Neuronal stem cell (in vitro differentiated cells): ENCODE results near the gene ZNF878.

Source experiments
- DNase-seq: peaks from one replicate; pipeline ENCODE4 v3.0.0-alpha.2; 2013; ENCODE audit warnings: low spot score
- H2AFZ ChIP-seq: one replicate; pipeline ENCODE4 v1.6.1; 2013; ENCODE audit warnings: mild to moderate bottlenecking, low read length, inconsistent platforms
- H2AK5ac ChIP-seq: 2 replicates; pipeline ENCODE4 v1.6.1; 2013; ENCODE audit warnings: low read depth, mild to moderate bottlenecking, inconsistent platforms, low read length, moderate library complexity, mixed read lengths
- H2BK120ac ChIP-seq: 2 replicates; pipeline ENCODE4 v1.6.1; 2013; ENCODE audit warnings: low read depth, mild to moderate bottlenecking, inconsistent platforms, low read length, moderate library complexity, mixed read lengths
- H2BK12ac ChIP-seq: one replicate; pipeline ENCODE4 v1.6.1; 2013; ENCODE audit warnings: low read length, inconsistent platforms
- H2BK15ac ChIP-seq: 2 replicates; pipeline ENCODE4 v1.6.1; 2013; ENCODE audit warnings: mild to moderate bottlenecking, low read length, inconsistent platforms, mixed read lengths
- H2BK5ac ChIP-seq: one replicate; pipeline ENCODE4 v1.6.1; 2013; ENCODE audit warnings: inconsistent platforms, mild to moderate bottlenecking, low read length, moderate library complexity
- H3K14ac ChIP-seq: one replicate; pipeline ENCODE4 v1.6.1; 2013; ENCODE audit warnings: low read length, inconsistent platforms
- H3K18ac ChIP-seq: 2 replicates; pipeline ENCODE4 v1.6.1; 2013; ENCODE audit warnings: low read length, inconsistent platforms
- H3K23ac ChIP-seq: 2 replicates; pipeline ENCODE4 v1.6.1; 2013; ENCODE audit warnings: low read depth, mild to moderate bottlenecking, mixed read lengths, low read length, inconsistent platforms; ENCODE audit not compliant: poor library complexity
- H3K27ac ChIP-seq: replicated peaks from 3 replicates; pipeline ENCODE4 v1.5.1; 2013; ENCODE audit warnings: low read length, inconsistent platforms
- H3K27me3 ChIP-seq, 3 experiments: 2 replicates each; pipeline ENCODE4 v1.6.1; 2013; ENCODE audit warnings: low read length in 3 of 3, mild to moderate bottlenecking in 2 of 3, inconsistent platforms in 1 of 3, low read depth in 1 of 3, mixed read lengths in 1 of 3, moderate library complexity in 1 of 3; ENCODE audit not compliant: control insufficient read depth in 3 of 3, insufficient read depth in 3 of 3
- H3K36me3 ChIP-seq, 2 donors: replicated peaks in 1 of 2; 2 replicates each; pipeline ENCODE4 v1.6.1; 2013; ENCODE audit warnings: low read length in 2 of 2; ENCODE audit not compliant: control insufficient read depth in 2 of 2, insufficient read depth in 2 of 2
- H3K4ac ChIP-seq: 2 replicates; pipeline ENCODE4 v1.6.1; 2013; ENCODE audit warnings: inconsistent platforms, mild to moderate bottlenecking, low read length, moderate library complexity
- H3K4me1 ChIP-seq, 2 donors: 1 replicate in 1 of 2; 2 replicates in 1 of 2; pipeline ENCODE4 v1.6.1; 2013; ENCODE audit warnings: low read length in 2 of 2, low read depth in 1 of 2; ENCODE audit not compliant: control insufficient read depth in 2 of 2, insufficient read depth in 1 of 2
- H3K4me2 ChIP-seq: one replicate; pipeline ENCODE4 v1.6.1; 2013; ENCODE audit warnings: mild to moderate bottlenecking, low read length, inconsistent platforms; ENCODE audit not compliant: insufficient read depth, poor library complexity, severe bottlenecking
- H3K4me3 ChIP-seq, 2 donors: 2 replicates each; pipeline ENCODE4 v1.5.1; 2013; ENCODE audit warnings: low read length in 2 of 2, mild to moderate bottlenecking in 2 of 2, inconsistent platforms in 1 of 2, moderate library complexity in 1 of 2
- H3K79me1 ChIP-seq: one replicate; pipeline ENCODE4 v1.6.1; 2013; ENCODE audit warnings: low read depth, mild to moderate bottlenecking, inconsistent platforms, low read length, moderate library complexity
- H3K9ac ChIP-seq: one replicate; pipeline ENCODE4 v1.6.1; 2013; ENCODE audit warnings: mild to moderate bottlenecking, low read depth, low read length, inconsistent platforms; ENCODE audit not compliant: poor library complexity
- H3K9me3 ChIP-seq, 2 donors: replicated peaks in 1 of 2; 2 replicates each; pipeline versions ENCODE3 to v1.6.1; 2013; ENCODE audit warnings: low read length in 2 of 2, mild to moderate bottlenecking in 2 of 2, inconsistent platforms in 1 of 2, low read depth in 1 of 2, mixed read lengths in 1 of 2, moderate library complexity in 1 of 2; ENCODE audit not compliant: control insufficient read depth in 2 of 2, insufficient read depth in 1 of 2
- H4K8ac ChIP-seq: one replicate; pipeline ENCODE4 v1.6.1; 2013; ENCODE audit warnings: low read depth, mild to moderate bottlenecking, inconsistent platforms, low read length, moderate library complexity
- H4K91ac ChIP-seq: one replicate; pipeline ENCODE4 v1.6.1; 2013; ENCODE audit warnings: low read length, low read depth, mild to moderate bottlenecking, inconsistent platforms; ENCODE audit not compliant: poor library complexity
- WGBS, 2 donors: extraction: QIAGEN DNeasy Blood & Tissue Kit; methylation state at CpG; one replicate each; pipeline ENCODE4 v1.1.7; 2013; ENCODE audit warnings: missing lambda C conversion rate in 2 of 2, mixed read lengths in 1 of 2; ENCODE audit not compliant: insufficient read length in 2 of 2, insufficient replicate concordance in 1 of 2; ENCODE audit errors: extremely low coverage in 2 of 2; 5-methylcytosine and 5-hydroxymethylcytosine counted together

Gene ZNF878

GRCh38 chr19:12064590-12065538 is 12.1 kb upstream of the ZNF878 start, which contains the start of gene ZNF844:
ZNF844 (plus strand) TSS chr19:12064731; CDS start chr19:12064874, 143 bp downstream.
- peak within 1 kb of the TSS; percentile 89 for H3K23ac ChIP-seq
- peak within 1 kb of the TSS; percentile 79 for H3K4me2 ChIP-seq
- no peak within 1 kb of the TSS for H3K4ac ChIP-seq
- H3K4me3 ChIP-seq = peak within 1 kb of the TSS; percentile 76 to 92
- WGBS, 2 donors = no CpG with 5 or more reads among the region's 66 CpGs
- peak; percentile 83 for DNase-seq
- peak within 1 kb of the TSS; percentile 85 for H2AFZ ChIP-seq
- no peak within 1 kb of the TSS for H2BK120ac ChIP-seq
- peak within 1 kb of the TSS; percentile 45 for H3K27ac ChIP-seq
- no peak within 1 kb of the TSS for H2BK15ac ChIP-seq
- peaks cover 0 to 3% of the 10 kb centered on the region in 2 donors for H3K4me1 ChIP-seq
- peaks cover 10 to 49% of the 10 kb centered on the region in 2 donors for H3K9me3 ChIP-seq
- H3K9ac ChIP-seq = peak within 1 kb of the TSS; percentile 93
- no peak within 1 kb of the TSS for H4K91ac ChIP-seq
- no peaks in the 10 kb centered on the region for H3K27me3 ChIP-seq
- H4K8ac ChIP-seq = peak within 1 kb of the TSS; percentile 74
- H3K36me3 ChIP-seq = peaks cover 0 to 32% of the 10 kb centered on the region in 2 donors
- no peak within 1 kb of the TSS for H2BK12ac ChIP-seq
- H3K14ac ChIP-seq = peak within 1 kb of the TSS; percentile 76
- H3K18ac ChIP-seq = peak within 1 kb of the TSS; percentile 96
- no peak within 1 kb of the TSS for H2AK5ac ChIP-seq
- H2BK5ac ChIP-seq = no peak within 1 kb of the TSS
- no peaks in the 10 kb centered on the region for H3K79me1 ChIP-seq

DNA sequence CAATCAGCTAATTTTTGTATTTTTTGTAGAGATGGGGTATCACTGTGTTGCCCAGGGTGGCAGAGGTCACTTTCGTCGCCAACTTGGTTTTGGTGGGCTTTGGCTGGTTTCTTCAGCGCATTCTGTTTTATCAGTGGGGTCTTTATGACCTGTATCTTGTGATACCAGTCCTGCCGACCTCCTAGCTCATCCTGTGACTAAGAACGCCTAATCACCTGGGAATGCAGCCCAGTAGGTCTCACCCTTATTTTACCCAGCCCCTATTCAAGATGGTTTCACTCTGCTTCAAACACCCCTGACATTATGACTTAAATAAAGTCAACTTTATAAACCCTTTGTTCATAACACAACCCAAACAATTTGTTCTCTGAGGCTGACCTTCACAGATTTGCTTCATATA is 3.0 kb upstream of the ZNF878 start:
- no peak overlapping the region for H3K18ac ChIP-seq

GRCh38 chr19:12052091-12052496 is 667 bp downstream of the ZNF878 start:
- Histone ChIP-seq H3K36me3 (peaks cover 0 to under 1% of the 10 kb centered on the region in 2 donors), H3K4me1 (peaks cover 0 to 5% of the 10 kb centered on the region in 2 donors), H4K8ac (no peak overlapping the region), H3K14ac (no peak overlapping the region), H2BK15ac (no peak overlapping the region), H3K27ac (peak overlapping the region; percentile 95), H3K9ac (peak overlapping the region; percentile 88), H3K18ac (peak overlapping the region; percentile 99), H3K79me1 (no peaks in the 10 kb centered on the region), H4K91ac (no peak overlapping the region), H3K4ac (no peak overlapping the region), H3K4me3 (peak overlapping the region; percentile 60 to 87), H2BK12ac (no peak overlapping the region), H3K23ac (peak overlapping the region; percentile 96), H3K4me2 (peak overlapping the region; percentile 93), H3K27me3 (no peaks in the 10 kb centered on the region), H2BK120ac (no peak overlapping the region), H2AFZ (peak overlapping the region; percentile 91), H2AK5ac (no peak overlapping the region), H2BK5ac (no peak overlapping the region), H3K9me3 (peaks cover 2 to 28% of the 10 kb centered on the region in 2 donors)
- no peak for DNase-seq
- no CpG with 5 or more reads among the region's 14 CpGs for WGBS, 2 donors

More for the DNA sequence above, 3.0 kb upstream of the ZNF878 start:
- H3K4me1 ChIP-seq = peaks cover 0 to 5% of the 10 kb centered on the region in 2 donors
- no peak overlapping the region for H2BK12ac ChIP-seq
- WGBS, 2 donors = no CpG with 5 or more reads among the region's 5 CpGs
- no peak overlapping the region for H3K14ac ChIP-seq
- H3K9ac ChIP-seq = no peak overlapping the region
- H3K23ac ChIP-seq = no peak overlapping the region
- H3K4ac ChIP-seq = no peak overlapping the region
- H4K91ac ChIP-seq = no peak overlapping the region
- no peak overlapping the region for H4K8ac ChIP-seq
- no peaks in the 10 kb centered on the region for H3K27me3 ChIP-seq
- no peak overlapping the region for H2AK5ac ChIP-seq
- H3K9me3 ChIP-seq = peaks cover 0 to 18% of the 10 kb centered on the region in 2 donors
- H3K4me2 ChIP-seq = no peak overlapping the region
- H2AFZ ChIP-seq = no peak overlapping the region
- H3K79me1 ChIP-seq = no peaks in the 10 kb centered on the region
- no peak overlapping the region for H3K4me3 ChIP-seq
- H2BK120ac ChIP-seq = no peak overlapping the region
- no peak overlapping the region for H2BK5ac ChIP-seq
- H2BK15ac ChIP-seq = no peak overlapping the region
- no peaks in the 10 kb centered on the region for H3K36me3 ChIP-seq
- no peak overlapping the region for H3K27ac ChIP-seq
- no peak for DNase-seq

GRCh38 chr19:12047868-12048267 is 4.9 kb downstream of the ZNF878 start:
- no peak overlapping the region for H4K91ac ChIP-seq
- no peak overlapping the region for H3K4me3 ChIP-seq
- H3K79me1 ChIP-seq = no peaks in the 10 kb centered on the region
- peaks cover 0 to 5% of the 10 kb centered on the region in 2 donors for H3K4me1 ChIP-seq
- H2BK120ac ChIP-seq = no peak overlapping the region
- no peaks in the 10 kb centered on the region for H3K27me3 ChIP-seq
- no peak overlapping the region for H3K23ac ChIP-seq
- peaks cover 21 to 59% of the 10 kb centered on the region in 2 donors for H3K9me3 ChIP-seq
- H4K8ac ChIP-seq = no peak overlapping the region
- H2BK15ac ChIP-seq = no peak overlapping the region
- no peak overlapping the region for H3K14ac ChIP-seq
- no peak overlapping the region for H2BK12ac ChIP-seq
- no peak overlapping the region for H2AFZ ChIP-seq
- H3K4me2 ChIP-seq = no peak overlapping the region
- peaks cover 14 to 36% of the 10 kb centered on the region in 2 donors for H3K36me3 ChIP-seq
- H2BK5ac ChIP-seq = no peak overlapping the region
- H2AK5ac ChIP-seq = no peak overlapping the region
- DNase-seq = no peak
- no peak overlapping the region for H3K18ac ChIP-seq
- no peak overlapping the region for H3K9ac ChIP-seq
- no CpG with 5 or more reads among the region's 2 CpGs for WGBS, 2 donors
- H3K27ac ChIP-seq = no peak overlapping the region
- H3K4ac ChIP-seq = no peak overlapping the region
